K562 (cell line): ENCODE measurements around the gene DHRS11. TPM values are rescaled to one million over a fixed set of nuclear protein-coding genes. Genes with fewer than 3 reads are reported as not detected.

Source experiments
- FOXA3 ChIP-seq, 2 experiments: fragments of 450-650 bp in 1 of 2; sonication (generic) in 1 of 2; formaldehyde crosslinking; IDR thresholded peaks in 1 of 2; conservative IDR thresholded peaks in 1 of 2; 2 replicates each; pipeline versions ENCODE4 v1.4.0 to v1.8.0; 2020 to 2022; ENCODE audit warnings: mild to moderate bottlenecking in 2 of 2, missing genetic modification reagents in 1 of 2
- KLF16 ChIP-seq: IDR thresholded peaks from 2 replicates; pipeline ENCODE4 v1.6.1; 2016; ENCODE audit warnings: antibody characterized with exemption
- MAFK ChIP-seq: IDR thresholded peaks from 2 replicates; pipeline ENCODE4 v1.6.1; 2011; ENCODE audit warnings: low read length, improper control_type of control experiment
- NFIX ChIP-seq: fragments of 250-450 bp; sonication (Bioruptor Pico); IDR thresholded peaks from 2 replicates; pipeline ENCODE4 v1.4.0; 2020; ENCODE audit warnings: low read depth, mild to moderate bottlenecking, moderate library complexity
- NR1H2 ChIP-seq: sonication (generic); formaldehyde crosslinking; IDR thresholded peaks from 2 replicates; pipeline ENCODE4 v1.4.0; 2020; ENCODE audit warnings: mild to moderate bottlenecking, missing genetic modification reagents
- SMARCC2 ChIP-seq: fragments of 450-650 bp; IDR thresholded peaks from 2 replicates; pipeline ENCODE4 v1.6.1; 2017; ENCODE audit warnings: antibody characterized with exemption, moderate library complexity, mild to moderate bottlenecking, low read depth
- ZHX1 ChIP-seq: fragments of 150-350 bp; conservative IDR thresholded peaks from 2 replicates; pipeline ENCODE4 v1.6.1; 2014; ENCODE audit warnings: low read length
- ZNF311 ChIP-seq: fragments of 250-450 bp; sonication (Bioruptor Pico); IDR thresholded peaks from 2 replicates; pipeline ENCODE4 v1.4.0; 2020; ENCODE audit warnings: mild to moderate bottlenecking, moderate library complexity
- ZNF347 ChIP-seq: fragments of 450-650 bp; formaldehyde crosslinking; IDR thresholded peaks from 2 replicates; pipeline ENCODE4 v1.4.0; 2020; ENCODE audit warnings: low read depth, mild to moderate bottlenecking, moderate library complexity
- ZNF551 ChIP-seq: fragments of 250-450 bp; sonication (Bioruptor Pico); IDR thresholded peaks from 2 replicates; pipeline ENCODE4 v1.5.0; 2021; ENCODE audit warnings: mild to moderate bottlenecking, moderate library complexity
- ZNF592 ChIP-seq: fragments of 450-650 bp; IDR thresholded peaks from 2 replicates; pipeline ENCODE4 v1.6.1; 2017; ENCODE audit warnings: antibody characterized with exemption, mild to moderate bottlenecking
- ZNF655 ChIP-seq: fragments of 250-450 bp; sonication (Bioruptor Pico); IDR thresholded peaks from 2 replicates; pipeline ENCODE4 v1.5.0; 2021
- polyA plus RNA-seq, 8 experiments: library from polyadenylated mRNA; depleted of rRNA in 4 of 8; stranded (reverse) in 5 of 8; unstranded in 3 of 8; fragments of >200 nt; fragmentation: Nextera tagmentation in 2 of 8; fragmentation: Illumina TruSeq in 1 of 8; extraction: Ambion mirVana in 2 of 8; extraction: Trizol in 1 of 8; gene quantifications; 2 replicates each; pipeline versions ENCODE4 v1.2.1 to v1.2.3, GENCODE V29; 2011 to 2014; ENCODE audit warnings: inconsistent platforms in 1 of 8, missing spikeins in 1 of 8
- total RNA-seq, 7 experiments: library from RNA; depleted of rRNA in 6 of 7; stranded (reverse); fragments of >200 nt in 6 of 7; fragmentation: Illumina TruSeq in 2 of 7; extraction: Trizol in 2 of 7; gene quantifications; 2 replicates each; pipeline versions ENCODE4 v1.2.1 to v1.2.3, GENCODE V29; 2011 to 2021; ENCODE audit warnings: low replicate concordance in 1 of 7
- TF ChIP-seq, protein P1 (sequence below): fragments of 250-450 bp; sonication (Bioruptor Pico); IDR thresholded peaks from 2 replicates; pipeline ENCODE4 v1.4.0; 2020

DHRS11 gene
- total and polyA plus RNA-seq, 9 of the 15 experiments (the other 6 are each of a cell fraction or from before 2014, with no cell fraction given), result 15.2 to 123 (median 59.8) TPM

DNA sequence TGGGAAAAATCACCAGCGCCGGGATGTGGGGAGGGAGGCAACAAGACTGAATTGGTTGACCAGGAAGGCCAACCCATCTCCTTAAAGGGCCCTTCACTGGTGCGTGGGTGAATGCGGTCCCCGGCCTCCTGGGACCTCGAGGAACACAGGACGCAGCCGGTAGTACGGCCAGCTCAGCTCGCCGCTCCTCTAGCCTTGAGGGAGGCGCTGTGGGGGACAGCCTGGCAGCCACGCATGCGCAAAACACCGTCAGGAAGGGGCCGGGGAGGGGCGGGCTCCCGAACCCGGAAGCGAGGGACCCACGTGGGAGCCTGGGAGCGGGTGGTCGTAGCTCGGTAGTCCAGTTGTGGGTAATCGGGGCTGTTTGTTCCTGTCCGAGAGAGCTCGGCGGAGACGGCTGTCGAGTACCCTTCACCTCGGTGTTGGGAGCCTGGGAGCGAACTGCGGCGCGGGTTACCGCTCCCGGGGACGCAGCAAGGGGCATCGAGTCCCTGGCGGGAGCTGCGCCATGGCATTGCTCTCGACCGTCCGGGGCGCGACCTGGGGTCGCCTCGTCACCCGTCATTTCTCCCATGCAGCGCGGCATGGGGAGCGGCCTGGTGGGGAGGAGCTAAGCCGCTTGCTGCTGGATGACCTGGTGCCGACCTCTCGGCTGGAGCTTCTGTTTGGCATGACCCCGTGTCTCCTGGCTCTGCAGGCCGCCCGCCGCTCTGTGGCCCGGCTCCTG is 9.8 kb downstream of the DHRS11 start, which contains the start of gene MRM1 (continued):
- TF ChIP-seq ZNF311 (CRISPR knock-in tag) (no peak), ZHX1 (0 out of 2 replicates have a peak, but pooled peaks have one; percentile 40), KLF16 (no peak), MAFK (no peak), ZNF592 (no peak), SMARCC2 (no peak), FOXA3 (CRISPR knock-in tag; conservative IDR thresholded peaks at IDR 0.05 in 1 of 2, IDR thresholded peaks at IDR 0.05 in 1 of 2) (no peak), ZNF655 (no peak), NR1H2 (CRISPR knock-in tag) (no peak), ZNF551 (CRISPR knock-in tag) (no peak), ZNF347 (CRISPR knock-in tag) (no peak), NFIX (CRISPR knock-in tag) (no peak)
- TF ChIP-seq, protein P1, sequence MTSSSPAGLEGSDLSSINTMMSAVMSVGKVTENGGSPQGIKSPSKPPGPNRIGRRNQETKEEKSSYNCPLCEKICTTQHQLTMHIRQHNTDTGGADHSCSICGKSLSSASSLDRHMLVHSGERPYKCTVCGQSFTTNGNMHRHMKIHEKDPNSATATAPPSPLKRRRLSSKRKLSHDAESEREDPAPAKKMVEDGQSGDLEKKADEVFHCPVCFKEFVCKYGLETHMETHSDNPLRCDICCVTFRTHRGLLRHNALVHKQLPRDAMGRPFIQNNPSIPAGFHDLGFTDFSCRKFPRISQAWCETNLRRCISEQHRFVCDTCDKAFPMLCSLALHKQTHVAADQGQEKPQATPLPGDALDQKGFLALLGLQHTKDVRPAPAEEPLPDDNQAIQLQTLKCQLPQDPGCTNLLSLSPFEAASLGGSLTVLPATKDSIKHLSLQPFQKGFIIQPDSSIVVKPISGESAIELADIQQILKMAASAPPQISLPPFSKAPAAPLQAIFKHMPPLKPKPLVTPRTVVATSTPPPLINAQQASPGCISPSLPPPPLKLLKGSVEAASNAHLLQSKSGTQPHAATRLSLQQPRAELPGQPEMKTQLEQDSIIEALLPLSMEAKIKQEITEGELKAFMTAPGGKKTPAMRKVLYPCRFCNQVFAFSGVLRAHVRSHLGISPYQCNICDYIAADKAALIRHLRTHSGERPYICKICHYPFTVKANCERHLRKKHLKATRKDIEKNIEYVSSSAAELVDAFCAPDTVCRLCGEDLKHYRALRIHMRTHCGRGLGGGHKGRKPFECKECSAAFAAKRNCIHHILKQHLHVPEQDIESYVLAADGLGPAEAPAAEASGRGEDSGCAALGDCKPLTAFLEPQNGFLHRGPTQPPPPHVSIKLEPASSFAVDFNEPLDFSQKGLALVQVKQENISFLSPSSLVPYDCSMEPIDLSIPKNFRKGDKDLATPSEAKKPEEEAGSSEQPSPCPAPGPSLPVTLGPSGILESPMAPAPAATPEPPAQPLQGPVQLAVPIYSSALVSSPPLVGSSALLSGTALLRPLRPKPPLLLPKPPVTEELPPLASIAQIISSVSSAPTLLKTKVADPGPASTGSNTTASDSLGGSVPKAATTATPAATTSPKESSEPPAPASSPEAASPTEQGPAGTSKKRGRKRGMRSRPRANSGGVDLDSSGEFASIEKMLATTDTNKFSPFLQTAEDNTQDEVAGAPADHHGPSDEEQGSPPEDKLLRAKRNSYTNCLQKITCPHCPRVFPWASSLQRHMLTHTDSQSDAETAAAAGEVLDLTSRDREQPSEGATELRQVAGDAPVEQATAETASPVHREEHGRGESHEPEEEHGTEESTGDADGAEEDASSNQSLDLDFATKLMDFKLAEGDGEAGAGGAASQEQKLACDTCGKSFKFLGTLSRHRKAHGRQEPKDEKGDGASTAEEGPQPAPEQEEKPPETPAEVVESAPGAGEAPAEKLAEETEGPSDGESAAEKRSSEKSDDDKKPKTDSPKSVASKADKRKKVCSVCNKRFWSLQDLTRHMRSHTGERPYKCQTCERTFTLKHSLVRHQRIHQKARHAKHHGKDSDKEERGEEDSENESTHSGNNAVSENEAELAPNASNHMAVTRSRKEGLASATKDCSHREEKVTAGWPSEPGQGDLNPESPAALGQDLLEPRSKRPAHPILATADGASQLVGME (CRISPR knock-in tag), result no peak
